Amniotic stem cell (primary cell): ENCODE data around the gene PTCD2.

Source experiments
- DNase-seq: peaks from one replicate; lab custom pipeline; 2025; lab: John Stamatoyannopoulos, UW

Gene PTCD2

DNA sequence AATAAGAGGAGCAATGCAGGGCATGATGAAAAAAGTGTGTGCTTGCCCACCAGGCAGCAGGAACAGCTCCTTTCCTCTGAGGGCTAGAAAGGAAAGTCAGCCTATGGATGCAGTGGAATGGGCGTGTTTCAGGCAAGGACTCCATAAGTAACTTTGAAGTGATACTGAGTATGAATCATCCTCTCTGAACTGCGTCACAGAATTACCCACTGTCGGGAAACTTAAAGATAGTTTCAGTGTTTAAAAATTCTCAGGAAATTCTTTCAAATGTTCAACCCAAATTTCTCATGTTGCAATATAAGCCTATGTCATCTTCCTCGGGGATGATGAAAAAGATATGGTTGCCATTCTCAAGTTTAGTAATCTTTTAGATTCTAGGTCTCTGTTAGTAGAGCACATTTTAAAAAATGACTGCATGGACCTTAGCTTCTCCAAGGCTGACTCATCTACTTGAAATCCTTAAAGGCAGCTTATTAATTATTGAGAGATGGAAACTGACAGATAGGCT is 27.7 kb downstream of the PTCD2 start:
- peak; percentile 87 for DNase-seq

DNA sequence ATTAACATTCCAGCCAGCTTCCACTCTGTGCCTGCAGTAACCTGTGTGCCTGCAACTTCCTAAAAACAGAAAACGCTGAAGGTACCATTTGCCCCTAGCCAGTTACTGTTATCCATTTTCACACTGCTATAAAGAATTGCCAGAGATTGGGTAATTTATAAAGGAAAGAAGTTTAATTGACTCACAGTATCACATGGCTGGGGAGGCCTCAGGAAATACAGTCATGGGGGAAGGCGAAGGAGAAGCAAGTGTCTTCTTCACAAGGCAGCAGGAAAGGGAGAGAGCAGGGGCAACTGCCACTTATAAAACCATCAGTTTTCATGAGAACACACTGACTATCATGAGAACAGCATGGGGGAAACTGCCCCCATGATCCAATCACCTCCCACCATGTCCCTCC is 31.2 kb downstream of the PTCD2 start:
- no peak for DNase-seq

DNA sequence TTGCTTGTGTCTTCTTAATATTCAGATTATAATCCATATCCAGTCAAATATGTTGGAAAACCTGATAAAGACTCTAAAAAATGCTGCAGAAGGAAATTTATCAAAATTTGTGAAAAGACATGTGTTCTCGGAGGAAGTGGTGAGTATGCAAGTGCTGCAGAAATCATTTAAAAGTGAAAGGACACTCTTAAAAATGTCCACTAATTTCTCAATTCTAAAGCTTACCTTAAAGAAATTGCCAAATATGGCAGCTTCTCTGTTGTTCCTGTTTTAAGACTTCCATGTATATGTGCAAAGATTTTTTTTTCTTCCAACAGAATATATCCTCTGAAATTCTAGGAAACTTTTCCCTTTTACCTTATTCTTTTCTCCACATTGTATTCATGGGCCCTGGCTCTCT is 32.4 kb downstream of the PTCD2 start:
- no peak for DNase-seq

DNA sequence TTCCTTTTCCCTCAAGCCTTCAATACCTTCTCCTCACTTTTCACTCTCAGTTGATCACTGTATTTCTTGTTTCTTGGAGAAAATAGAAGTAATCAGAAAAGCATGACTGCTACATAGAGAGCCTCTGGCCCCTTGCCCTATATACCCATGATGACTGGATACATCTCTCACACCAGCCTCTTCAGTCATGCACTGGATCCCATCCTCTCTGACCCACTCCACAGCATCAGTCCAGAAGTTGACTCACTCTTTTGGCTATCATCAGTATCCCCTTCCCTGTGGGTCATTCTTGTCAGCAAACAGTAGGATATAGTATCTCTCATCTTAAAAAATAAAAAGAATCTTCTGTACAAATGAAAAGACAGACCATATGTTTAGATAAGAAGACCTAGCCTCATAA is 32.9 kb downstream of the PTCD2 start:
- DNase-seq, result peak; percentile 24

DNA sequence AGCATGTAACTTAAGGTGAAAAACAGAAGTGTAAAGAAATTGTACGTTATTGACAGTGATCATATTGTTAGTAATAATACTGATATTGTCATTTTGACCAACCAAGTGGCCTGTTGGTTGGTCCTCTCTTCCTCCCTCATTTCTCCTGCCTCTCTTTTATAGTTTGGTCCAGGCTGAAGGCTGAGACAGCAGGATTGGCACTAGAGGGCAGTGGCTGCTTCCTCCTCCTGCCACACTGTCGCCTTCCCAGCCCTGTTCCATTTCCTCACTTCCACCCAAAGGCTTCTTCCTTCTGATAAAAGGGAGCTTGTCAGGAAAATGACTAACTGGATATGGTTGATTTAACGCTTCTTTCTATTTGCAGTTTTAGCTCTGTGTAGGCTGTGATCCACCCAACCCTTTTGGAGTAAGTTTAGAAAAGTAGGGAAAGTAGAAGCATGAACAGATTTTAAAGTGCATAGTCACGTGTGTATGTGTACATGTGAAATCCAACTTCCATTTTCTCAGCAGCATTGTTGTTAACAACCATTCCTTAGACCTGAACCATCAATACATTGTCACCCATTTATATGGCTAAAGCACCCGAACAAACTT is 35.6 kb downstream of the PTCD2 start:
- peak; percentile 4 for DNase-seq

DNA sequence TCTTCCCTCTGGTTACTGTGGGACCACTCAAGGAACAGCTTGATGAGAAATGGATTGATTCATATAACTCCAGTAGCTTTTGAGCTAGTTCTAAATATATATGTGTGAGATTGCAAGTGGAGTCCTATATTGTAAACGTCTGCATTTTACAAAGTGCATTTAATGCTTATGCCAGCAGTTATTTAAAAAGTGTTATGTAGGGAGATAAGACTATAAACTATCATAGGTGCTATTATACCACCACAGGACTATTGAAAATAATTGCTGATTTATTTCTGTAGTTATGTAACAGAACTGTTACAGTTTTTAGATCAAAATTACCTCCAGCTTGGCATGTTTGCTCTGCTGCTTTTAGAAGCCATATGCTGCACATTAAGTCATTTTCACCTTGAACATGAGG is 36.2 kb downstream of the PTCD2 start:
- no peak for DNase-seq

DNA sequence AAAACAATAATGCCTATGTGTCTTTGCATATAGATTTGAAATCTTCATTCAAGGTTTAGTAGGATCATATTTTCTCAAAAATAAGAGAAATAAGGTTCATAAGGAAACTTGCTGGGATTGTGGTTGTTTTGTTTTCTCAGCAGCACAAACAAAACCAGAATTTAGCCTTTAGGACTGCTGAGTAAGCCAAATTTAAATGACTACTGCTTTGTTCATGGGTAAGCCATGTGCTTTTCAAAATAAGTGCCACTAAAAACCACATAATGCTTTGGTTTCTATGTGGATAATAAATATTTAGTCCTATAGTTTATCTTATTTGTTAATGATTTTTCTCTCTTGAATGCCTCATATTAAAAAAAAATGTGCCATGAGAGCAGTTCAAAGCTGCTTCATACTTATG is 38.8 kb downstream of the PTCD2 start:
- no peak for DNase-seq

DNA sequence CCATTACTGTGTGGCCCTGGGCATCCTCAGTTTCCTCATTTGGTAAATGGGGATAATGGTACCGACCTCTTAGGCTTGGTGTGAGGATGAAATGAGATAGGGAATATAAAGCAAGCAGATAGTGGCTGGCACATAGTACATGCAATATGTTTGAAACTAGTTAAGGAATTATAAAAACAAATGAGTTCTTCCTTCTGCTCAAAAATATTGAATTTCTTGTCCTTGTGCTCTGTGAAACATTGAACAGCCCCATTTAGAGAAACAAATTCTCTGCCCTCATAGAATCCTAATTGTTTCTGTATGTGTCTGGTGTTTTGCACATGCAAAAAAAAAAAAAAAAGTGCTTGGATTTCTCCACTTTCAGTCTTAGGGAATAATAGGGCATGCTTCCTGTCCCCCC is 39.7 kb downstream of the PTCD2 start:
- no peak for DNase-seq

DNA sequence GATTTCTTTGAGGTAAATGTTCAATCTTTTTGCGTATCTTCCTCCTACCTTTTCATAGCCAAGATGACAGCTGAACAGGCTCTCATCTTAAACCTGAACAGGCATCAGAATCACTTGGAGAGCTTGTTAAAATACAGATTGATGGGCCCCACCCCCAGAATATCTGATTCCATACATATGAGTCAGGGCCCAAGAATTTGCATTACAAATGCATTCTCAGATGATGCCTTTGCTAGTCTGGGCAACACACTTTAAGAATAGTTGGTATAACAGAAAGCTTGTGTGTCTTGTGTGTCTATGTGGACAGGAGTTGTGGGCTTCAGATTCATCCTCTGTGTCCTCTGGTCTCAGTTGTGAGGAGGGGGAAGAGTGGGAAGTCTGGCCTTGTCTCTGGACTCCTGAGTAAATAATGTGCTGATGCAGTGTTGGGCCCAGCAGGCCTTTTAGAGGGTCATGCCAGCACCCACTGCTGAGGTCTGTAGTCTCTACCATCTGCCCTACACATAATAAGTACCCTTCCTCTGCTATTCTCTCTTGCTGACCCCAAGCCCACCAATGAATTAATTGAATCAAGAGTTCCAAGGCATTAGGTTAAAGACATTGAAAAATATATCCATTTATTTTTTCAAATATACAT is 43.1 kb downstream of the PTCD2 start:
- DNase-seq, result peak; percentile 34

DNA sequence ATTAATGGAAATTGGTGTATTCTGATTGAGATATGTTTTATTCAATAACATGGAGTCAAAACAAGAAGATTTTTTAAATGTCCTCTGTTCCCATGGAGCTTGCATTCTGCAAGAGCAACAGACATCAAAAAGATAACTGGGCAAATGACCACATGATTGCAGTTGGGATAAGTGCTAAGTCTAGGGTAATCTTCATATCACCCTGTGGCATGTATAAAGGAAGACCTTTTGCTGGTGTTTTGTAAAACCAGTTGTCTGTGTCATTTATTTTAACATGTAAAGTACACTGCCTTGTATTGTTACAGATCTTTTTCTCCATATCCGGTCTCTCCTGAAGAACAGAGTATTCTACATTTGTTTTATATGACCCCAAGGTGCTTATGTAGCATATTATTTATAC is 44.0 kb downstream of the PTCD2 start:
- DNase-seq, result no peak

DNA sequence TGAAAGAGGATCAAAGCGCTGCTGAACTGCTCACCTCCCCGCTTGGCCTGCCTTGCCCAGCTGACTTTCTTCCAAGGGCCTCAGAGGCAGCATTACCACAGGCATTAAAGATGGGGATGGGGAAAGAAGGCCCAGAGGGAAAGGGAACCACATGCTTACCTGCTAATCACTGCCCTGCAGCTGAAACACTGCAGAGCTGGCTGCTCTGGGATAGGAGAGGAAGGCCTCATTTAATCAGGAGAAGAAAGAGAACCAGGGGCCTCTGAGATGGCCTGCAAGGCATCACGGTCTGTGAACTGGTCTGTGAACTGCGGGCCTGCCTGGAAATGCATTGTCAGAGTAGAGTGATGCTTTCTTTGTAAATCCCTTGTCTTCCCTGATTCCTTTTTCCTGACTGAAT is 44.8 kb downstream of the PTCD2 start:
- no peak for DNase-seq

DNA sequence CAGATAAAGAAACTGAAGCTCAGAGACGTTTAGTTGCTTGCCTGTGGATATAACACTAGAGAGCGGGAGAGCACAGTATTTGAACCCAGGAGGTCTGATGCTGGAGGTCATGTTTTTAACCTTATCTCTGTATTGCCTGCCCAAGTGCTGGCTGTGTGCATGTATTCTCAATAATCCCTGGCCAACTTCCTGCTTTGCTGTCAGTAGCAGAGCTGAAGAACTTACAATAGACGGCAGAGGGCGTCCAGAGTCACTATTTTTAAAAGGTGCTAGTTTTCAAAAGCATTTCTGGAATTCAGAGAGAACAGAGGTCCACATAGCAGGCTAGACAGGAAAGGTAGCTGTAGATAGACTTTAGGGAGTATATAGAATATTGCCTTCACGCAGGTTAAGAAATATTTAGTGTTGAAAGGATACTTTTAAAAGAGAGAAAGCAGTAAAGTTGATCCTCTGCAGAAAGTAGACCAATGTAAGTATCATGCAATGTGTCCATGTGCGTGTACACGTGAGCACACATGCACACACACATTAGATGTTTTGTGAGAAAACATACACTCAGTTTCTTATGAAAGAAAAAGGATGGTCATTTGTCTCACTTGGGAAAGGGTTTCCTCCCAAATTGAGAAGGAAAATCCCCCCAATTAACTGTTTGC is 46.3 kb downstream of the PTCD2 start:
- peak; percentile 62 for DNase-seq

DNA sequence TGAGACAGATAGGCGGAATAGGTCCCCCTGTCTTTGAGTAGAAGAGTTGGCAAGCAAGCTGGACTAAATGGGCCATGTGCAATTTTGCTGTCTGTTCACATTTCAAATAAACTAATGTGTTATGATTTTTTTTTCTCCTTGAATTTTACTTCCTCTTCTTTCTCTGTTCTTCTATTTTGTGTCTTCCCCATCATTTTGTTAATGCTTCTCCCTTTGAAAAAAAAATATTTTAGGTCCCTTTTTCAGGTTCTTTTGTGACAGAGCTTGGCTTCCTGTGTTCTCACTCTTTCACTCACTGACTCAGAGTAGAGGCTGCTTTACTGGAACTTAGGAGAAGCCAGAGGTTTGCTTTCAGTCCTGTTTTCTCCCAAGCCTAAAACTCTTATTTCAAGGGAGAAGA is 48.1 kb downstream of the PTCD2 start:
- no peak for DNase-seq

DNA sequence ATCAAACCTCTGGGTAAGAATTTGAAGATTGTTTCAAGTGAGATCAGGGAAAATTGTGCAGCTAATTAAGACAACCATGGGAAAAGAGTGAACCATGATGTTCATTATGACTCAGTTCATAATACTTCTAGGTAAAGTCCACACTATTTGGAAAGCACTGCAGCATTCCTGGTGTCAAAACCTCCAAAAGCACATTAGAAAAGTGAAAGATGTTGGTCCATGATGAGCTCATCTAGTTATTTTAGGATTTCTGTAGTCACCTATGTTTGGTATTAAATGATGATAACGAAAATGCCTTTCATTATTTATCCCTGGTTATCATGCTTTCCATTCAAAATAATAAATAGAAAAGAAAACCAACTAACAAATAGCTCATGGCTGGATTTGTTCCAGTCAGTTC is 49.1 kb downstream of the PTCD2 start:
- DNase-seq, result no peak

DNA sequence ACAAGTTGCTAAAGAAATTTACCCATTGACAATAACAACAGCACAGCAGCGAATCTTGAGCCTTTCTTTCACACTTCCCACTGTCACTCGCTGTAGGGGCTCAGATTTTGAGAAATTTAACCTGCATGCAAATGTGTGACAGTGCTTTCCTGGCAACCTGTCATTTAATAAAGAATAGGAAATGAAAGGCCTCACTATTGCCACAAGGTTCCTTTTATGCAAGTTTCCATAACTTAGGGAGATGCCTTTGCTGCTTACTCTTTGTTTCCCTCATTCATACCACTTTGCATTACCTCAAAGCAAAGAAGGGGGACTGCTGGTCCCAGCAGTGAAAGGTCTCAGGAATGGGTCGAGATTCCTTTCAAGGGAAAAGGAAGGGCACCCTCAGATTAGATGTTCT is 49.5 kb downstream of the PTCD2 start:
- no peak for DNase-seq

DNA sequence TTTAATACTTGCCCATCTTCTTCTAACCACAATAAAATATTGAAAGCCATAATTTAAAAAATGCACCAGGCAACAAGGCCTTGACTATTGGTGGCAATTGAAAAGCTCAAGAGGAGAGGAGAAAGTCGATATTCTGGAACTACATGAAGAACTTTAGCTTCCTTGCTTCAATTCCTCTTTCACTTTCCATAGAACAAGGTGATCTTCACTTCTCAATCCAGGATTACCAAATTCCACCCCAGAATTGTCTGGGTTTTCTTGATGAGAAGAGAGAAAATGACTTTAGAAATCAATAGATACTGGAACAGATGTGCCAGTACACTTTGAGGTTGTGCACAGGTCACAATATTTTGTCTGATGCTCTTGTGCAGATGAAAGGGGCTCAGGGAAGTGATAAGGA is 52.2 kb downstream of the PTCD2 start:
- DNase-seq, result no peak

DNA sequence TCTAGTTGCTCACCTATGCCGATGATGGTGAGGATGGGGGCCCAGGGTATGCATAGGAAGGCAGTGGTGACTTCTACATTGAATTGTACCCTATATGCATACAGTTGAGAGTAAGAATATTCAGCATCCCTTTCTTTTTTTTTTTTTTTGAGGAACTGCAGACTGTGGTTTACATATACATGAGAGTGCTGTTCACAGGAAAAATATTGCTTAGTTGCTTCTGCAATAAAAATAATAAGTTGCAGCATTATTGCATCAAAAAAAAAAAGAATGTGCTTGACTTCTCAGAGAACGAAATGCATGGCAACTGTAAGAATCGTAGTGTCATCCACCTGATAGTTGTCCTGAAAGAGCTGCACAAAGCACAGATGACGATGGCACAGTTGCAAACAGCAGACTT is 52.8 kb downstream of the PTCD2 start:
- DNase-seq, result no peak

DNA sequence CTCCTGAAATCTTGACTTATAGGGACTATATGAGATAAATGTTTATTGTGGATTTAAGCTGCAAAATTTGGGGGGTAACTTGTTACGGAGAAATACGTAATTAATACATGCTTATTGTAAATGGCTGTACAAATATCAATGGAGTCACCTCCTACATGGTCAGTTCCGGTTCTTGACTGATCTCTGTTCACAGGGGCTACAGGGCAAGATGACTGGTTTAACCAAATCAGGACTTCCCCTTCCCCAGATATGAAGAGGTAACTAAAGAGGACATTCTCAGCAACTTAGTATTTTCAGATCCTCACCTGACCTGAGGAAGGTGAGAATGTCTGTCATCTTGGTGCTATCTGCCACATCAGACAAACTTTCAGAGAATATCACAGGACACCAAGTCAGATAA is 54.7 kb downstream of the PTCD2 start:
- DNase-seq, result no peak

DNA sequence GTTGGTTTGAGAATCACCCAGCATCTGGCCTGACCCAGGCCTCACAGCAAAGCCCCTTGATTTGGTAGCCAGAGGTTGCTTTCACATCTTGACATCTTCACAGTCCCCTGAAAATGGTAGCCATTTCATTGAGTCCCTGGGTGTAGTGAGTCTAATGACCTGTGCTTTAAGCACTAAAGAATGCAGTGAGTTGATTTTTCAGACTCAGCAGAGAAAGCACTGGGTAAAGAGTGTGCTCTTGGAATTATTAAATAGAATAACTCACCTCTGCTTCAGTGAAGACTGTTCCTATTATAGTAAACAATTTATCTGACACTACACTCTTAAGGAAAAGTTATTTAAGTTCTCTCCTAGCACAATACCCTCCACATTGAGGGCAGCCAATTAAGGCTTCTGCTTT is 56.2 kb downstream of the PTCD2 start:
- no peak for DNase-seq

DNA sequence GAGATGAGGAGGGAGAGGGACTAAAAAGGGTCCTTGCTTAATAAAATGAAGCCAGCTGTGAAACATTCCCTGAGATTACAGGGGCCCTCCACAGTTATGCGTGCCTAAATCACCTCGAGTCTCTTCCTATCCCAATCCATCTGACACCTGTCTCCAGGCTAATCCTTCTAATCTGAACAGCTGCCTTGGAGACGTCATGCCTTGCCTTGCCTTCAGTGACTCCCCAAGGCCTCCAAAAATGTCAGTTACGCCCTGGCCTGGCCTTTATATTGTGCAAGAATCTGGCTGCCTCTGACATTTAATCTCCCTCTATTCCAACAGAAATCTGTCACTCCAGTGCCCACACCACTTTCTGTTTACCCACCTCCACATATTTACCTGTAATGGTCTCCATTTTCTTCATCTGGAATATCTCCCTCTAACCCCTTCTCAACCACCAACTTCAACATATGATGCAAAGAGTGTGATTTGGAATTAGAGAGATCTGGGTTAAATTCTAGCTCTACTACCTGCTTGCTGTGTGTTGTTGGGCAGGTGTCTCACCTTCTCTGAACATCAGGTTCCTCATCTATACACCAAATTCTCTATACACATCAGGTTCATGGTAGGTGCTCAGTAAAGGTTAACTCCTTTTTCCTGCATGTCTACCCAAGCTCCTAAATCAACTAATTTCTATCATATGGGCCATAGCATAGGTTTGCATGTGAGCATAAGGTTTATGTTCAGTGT is 57.9 kb downstream of the PTCD2 start:
- no peak for DNase-seq

DNA sequence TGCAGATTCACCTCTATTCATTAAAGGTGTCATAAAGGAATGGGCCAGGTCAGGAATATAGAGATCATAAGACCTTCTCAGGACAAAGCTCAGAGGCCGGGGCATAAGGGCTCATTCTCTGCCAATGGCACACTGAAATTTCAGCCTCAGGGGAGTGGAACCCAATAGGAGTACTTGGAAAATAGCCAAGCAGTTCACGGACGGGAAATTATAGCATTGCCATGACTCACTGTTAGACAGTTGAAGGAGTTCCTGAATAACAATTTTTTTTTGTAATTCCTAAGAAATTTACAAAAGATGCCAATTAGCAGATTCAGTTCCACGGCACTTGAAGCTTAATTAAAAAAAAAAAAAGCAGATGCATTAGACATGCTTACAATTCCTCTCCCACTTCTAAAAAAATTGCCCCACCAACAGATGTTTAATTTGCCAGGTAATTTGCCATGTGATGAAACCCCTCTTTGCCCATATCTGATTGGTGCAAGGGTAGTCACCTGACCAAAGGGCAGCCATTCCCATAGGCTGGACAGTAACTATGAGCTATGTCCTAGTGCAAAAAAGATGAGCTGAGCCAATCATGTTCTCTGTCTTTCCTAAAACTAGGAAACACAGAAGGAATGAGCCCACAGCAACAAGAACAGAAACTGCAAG is 58.6 kb downstream of the PTCD2 start:
- peak; percentile 77 for DNase-seq

DNA sequence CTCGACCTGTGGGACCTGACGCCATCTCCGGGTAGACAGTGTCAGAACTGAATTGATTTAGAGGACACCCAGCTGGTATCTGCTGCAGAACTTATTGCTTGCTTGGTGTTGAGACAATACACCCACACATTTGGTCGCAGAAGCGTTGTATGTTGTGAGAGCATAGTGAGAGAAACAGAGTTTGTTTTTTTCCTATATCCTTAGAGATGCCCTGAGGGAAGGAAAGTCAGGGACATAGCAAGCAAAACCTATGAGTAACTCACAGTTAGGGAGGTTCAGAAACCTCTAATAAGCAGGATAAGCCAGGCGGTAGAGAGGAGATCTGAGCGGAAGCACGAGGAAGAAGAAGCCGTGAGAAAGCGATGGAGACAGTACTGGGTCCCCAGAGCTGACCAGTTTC is 59.8 kb downstream of the PTCD2 start:
- peak; percentile 75 for DNase-seq
